NCI-H526 (cell line): ENCODE data around the gene SNU13.
"Not testable (repeated sequence)": the region's sequence is repeated elsewhere in the genome, so short reads cannot be mapped to it uniquely, and the experiment has no call there.

Source experiments
- DNase-seq, 2 experiments: peaks; one replicate each; lab custom pipeline; 2025; lab: John Stamatoyannopoulos, UW

Gene SNU13

DNA sequence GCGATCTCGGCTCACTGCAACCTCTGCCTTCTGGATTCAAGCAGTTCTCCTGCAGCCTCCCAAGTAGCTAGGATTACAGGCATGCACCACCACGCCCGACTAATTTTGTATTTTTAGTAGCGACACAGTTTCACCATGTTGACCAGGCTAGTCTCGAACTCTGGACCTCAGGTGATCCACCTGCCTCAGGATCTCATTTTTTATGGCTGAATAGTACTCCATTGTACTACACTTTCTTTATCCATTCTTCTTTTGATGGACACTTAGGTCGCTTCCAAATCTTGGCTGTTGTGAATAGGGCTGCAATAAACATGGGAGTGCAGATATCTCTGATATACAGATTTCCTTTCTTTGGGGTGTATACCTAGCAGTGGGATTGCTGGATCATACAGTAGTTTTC is 46.8 kb downstream of the SNU13 start:
- no peak for DNase-seq

DNA sequence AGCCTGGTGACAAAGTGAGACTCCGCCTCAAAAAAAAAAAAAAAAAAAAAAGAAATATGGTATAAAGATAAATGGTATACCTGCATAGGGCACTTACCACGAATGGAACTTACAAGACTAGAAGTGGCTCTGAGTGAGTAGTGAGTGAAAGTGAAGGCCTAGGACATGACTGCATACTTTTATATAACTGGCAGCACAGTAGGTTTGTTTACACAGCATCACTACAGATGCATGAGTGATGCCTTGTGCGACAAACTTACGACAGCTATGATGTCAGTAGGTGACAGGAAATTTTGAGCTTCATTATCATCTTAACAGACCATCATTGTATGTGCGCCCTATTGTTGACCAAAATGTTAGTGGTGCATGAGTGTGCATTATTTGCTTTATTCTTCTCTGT is 49.9 kb downstream of the SNU13 start:
- no peak for DNase-seq

DNA sequence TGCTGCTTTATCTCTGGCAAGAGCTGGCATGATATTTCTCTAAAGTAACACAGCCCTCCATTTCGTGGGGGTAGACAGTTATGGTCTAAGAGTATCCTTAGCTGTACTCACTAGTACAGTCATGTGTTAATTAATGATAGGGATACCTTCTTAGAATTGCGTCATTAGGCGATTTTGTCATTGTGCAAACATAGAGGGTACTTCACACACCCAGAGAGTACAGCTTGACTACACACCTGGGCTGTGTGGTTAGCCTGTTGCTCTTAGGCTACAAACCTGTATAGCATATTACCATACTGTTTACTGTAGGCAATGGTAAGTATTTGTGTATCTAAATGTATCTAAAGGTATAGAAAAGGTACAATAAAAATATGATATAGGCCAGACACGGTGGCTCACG is 50.5 kb downstream of the SNU13 start:
- no peak for DNase-seq

DNA sequence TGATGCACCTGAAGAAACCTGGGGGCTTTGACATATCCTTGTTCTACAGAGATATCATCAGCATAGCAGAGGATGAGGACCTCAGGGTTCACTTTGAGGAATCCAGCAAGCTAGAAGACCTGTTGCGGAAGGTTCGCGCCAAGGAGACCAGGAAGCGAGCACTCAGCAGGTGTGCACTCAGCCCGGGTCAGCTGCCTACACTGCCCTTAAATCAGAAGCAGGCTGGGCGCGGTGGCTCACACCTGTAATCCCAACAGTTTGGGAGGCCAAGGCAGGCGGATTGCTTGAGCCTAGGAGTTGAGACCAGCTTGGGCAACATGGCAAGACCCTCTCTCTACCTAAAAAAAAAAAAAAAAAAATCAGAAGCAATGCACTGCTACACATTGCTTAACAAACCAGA is 51.0 kb downstream of the SNU13 start:
- DNase-seq, result not testable (repeated sequence)

DNA sequence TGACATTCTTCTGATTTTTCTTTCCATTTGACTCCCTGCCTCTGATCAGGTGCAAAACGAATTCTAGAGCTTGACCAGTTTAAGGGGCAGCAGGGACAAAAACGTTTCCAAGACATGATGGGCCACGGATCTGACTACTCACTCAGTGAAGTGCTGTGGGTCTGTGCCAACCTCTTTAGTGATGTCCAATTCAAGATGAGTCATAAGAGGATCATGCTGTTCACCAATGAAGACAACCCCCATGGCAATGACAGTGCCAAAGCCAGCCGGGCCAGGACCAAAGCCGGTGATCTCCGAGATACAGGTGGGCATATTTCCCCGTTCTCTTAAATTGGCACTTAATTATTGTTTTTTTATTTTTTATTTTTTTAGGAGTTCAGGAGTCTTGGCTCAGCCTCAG is 52.2 kb downstream of the SNU13 start:
- no peak for DNase-seq

DNA sequence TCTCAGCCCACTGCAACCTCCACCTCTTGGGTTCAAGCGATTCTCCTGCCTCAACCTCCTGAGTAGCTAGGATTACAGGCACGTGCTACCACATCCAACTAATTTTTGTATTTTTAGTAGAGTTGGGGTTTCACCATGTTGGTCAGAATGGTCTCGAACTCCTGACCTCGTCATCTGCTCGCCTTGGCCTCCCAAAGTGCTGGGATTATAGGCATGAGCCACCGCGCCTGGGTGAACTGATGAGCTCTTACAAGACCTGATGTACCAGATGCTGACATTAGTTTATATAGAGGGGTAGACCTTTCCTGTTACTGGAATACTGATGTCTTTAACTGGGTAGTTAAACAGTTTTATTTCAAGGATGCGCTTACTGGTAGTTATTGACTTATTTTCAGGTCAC is 54.1 kb downstream of the SNU13 start:
- not testable (repeated sequence) for DNase-seq

DNA sequence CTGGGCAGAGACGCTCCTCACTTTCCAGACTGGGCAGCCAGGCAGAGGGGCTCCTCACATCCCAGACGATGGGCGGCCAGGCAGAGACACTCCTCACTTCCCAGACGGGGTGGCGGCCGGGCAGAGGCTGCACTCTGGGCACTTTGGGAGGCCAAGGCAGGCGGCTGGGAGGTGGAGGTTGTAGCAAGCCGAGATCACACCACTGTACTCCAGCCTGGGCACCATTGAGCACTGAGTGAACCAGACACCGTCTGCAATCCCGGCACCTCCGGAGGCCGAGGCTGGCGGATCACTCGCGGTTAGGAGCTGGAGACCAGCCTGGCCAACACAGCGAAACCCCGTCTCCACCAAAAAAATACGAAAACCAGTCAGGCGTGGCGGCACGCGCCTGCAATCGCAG is 57.1 kb downstream of the SNU13 start:
- DNase-seq, result not testable (repeated sequence)

DNA sequence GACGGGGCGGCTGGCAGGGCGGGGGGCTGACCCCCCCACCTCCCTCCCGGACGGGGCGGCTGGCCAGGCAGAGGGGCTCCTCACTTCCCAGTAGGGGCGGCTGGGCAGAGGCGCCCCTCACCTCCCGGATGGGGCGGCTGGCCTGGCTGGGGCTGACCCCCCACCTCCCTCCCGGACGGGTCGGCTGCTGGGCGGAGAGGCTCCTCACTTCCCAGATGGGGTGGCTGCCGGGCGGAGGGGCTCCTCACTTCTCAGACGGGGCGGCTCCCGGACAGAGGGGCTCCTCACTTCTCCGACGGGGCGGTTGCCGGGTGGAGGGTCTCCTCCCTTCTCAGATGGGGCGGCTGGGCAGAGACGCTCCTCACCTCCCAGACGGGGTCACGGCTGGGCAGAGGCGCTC is 57.6 kb downstream of the SNU13 start:
- DNase-seq, result not testable (repeated sequence)

DNA sequence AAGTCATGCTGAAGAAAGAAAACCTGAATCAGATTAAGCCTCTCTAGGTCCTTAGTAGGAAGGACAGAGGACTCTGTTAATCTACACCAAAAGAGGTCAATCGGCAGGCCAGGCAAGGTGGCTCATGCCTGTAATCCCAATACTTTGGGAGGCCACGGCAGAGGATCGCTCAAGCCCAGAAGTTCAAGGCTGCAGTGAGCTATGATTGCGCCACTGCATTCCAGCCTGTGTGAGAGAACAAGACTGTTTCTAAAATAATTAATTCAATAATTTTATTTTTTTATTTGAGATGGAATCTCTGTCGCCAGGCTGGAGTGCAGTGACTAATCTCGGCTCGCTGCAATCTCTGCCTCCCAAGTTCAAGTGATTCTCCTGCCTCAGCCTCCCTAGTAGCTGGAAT is 63.1 kb downstream of the SNU13 start:
- no peak for DNase-seq
